T47D (cell line): Measurements from ENCODE around the gene CARS2.

Experiments used
- DNase-seq, 2 experiments: peaks; one replicate each; pipeline versions ENCODE4 v3.0.0 to v3.0.0-alpha.2; 2011 to 2012; ENCODE audit warnings: low read depth in 1 of 2, low spot score in 1 of 2
- JUND ChIP-seq: IDR thresholded peaks from 2 replicates; pipeline ENCODE4 v1.6.1; 2012; ENCODE audit warnings: low read depth
- in situ Hi-C: cut with HindIII; loops from 2 replicates; pipeline ENCODE4 v1.10.0; 2016; ENCODE audit warnings: low sequenced_read_pairs, low pct_unique_long_range_greater_than_20kb

The CARS2 gene

DNA sequence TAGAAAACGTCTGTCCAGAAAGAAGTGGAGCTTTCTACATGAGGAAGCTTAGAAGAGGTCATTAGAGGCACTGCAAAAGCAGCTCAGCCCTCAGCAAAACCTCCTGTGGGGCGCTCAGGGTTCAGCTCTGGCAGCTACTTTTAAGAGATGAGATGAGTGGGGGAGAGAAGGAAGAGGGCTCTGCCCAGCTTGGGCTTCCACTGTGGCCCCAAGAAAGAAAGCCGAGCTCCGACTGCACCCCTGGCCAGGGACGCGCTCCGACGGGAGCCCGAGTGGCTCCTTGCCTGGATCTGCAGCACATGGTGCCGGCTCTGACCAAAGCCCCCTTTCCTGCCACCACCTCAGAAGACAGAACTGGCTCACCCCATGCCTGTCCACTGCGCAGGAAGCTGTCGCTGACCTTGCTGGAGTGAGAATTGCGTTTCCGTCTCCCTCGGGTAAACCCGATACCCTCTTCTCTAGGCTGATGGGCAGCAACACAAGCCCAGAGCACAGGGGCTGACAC, 54.1 kb downstream of the CARS2 start:
- TF ChIP-seq JUND, result no peak
- in situ Hi-C loops, result no loop called here
- no peak for DNase-seq

- DNase-seq, result no peak
- in situ Hi-C loops, result no loop called here
- TF ChIP-seq JUND, result no peak
Observed at GRCh38 chr13:110651271-110651670, 54.6 kb downstream of the CARS2 start.

GRCh38 chr13:110650436-110650835, 55.5 kb downstream of the CARS2 start:
- no peak for TF ChIP-seq JUND
- DNase-seq, result no peak
- in situ Hi-C loops, result no loop called here

DNA sequence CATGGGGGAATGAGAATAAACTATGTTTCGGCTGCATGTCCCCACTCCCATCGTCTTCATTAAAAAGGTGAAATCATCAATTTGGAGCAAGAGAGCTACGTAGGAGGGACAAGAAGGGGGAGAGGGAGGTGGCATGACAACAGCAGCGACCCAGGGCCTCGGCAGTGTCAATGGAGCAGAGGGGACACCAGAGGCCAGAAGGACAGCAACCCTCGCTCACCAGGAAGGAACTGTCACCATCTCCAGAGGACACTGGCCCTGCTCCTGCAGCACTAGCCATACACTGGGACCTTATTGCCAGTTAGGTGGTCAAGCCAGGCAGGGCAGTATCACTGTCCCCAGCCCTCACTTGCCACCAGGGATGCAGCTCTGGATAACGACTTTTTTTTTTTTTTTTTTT, 56.4 kb downstream of the CARS2 start:
- DNase-seq, result no peak
- in situ Hi-C loops, result no loop called here
- no peak for TF ChIP-seq JUND

DNA sequence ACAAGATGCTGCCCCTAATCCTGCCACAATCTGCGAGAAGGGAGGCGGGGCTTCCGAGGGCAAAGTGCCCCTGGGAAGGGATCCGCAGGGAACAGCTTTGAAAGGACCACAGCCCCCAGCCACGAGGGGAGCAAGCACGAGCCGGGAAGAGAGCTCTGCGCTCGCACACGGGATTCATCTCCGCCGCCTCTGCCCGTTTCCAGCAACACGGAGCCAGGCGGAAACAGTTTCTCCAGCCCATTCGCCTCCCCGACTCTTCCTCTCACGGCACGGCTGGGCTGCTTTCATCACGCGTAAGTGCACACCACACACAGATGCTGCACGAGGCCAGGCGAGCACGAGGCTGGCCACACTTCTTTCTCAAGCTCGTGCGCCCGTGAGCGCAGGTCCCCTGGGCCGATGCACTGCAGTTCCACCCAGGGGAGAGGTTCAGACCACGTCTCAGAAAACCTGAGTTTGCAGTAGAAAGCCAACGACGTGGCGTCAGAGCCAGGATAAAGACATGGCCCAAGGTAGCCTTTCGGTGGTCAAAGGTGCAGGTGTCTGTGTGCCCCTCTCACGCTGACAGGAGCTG, 57.0 kb downstream of the CARS2 start:
- TF ChIP-seq JUND, result no peak
- in situ Hi-C loops, result no loop called here

GRCh38 chr13:110648146-110648819, 57.6 kb downstream of the CARS2 start:
- in situ Hi-C loops, result no loop called here
- no peak for DNase-seq

More for the DNA sequence above, 57.0 kb downstream of the CARS2 start:
- DNase-seq, result no peak

DNA sequence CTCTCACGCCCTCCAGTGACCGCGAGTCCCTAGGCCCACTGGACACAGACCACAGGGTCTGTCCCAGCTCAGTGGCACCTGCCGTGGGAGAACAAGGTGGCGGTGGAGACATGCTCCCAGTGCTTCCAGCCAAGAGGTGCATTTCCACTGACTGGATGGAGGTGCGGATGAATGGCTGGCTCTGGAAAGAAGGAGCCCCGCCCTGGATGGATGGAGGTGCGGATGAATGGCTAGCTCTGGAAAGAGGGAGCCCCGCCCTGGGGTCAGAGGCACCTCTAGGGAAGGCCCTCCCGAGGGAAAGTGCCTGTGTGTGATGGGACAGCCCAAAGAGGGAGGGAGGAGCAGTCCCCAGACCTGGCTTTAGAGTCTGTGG, 58.6 kb downstream of the CARS2 start:
- TF ChIP-seq JUND, result no peak
- no peak for DNase-seq
- in situ Hi-C loops, result no loop called here

More at GRCh38 chr13:110648146-110648819, 57.6 kb downstream of the CARS2 start:
- no peak for TF ChIP-seq JUND

GRCh38 chr13:110646442-110647364, 59.2 kb downstream of the CARS2 start:
- DNase-seq, result no peak
- no peak for TF ChIP-seq JUND
- in situ Hi-C loops, result no loop called here

DNA sequence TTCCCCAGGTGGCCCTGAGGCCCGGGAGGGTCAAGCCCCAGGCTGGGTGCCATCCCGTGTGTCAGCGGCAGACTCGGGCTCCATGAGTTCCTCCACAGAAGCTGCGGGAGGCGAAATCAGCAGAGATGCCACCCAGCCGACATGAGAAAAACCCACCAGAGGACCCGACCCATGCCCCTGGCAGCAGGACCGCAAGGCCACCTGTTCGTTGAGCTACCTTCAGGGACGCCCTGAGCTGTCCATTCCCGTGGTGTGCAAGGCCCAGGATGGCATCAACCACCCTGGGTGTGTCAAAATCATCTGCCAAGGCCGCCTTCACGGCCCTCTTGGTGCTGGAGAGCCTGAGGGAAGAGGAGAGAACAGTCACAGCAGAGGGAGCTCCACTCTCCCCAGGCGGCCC, 60.2 kb downstream of the CARS2 start:
- no peak for DNase-seq
- in situ Hi-C loops, result no loop called here
- TF ChIP-seq JUND, result no peak

GRCh38 chr13:110644892-110645521, 60.9 kb downstream of the CARS2 start:
- in situ Hi-C loops, result no loop called here
- no peak for TF ChIP-seq JUND
- DNase-seq, result peak in 1 of 2 experiments; percentile 26

- in situ Hi-C loops, result no loop called here
- no peak for DNase-seq
- no peak for TF ChIP-seq JUND
Observed at GRCh38 chr13:110643768-110644421, 62.0 kb downstream of the CARS2 start.

- no peak for DNase-seq
- TF ChIP-seq JUND, result no peak
- in situ Hi-C loops, result no loop called here
Observed at GRCh38 chr13:110643324-110643723, 62.6 kb downstream of the CARS2 start.
